ENCODE measurements around the gene CDX1. TPM values are rescaled to one million over a fixed set of nuclear protein-coding genes. Genes with fewer than 3 reads are reported as not detected.

Gene CDX1
- total RNA-seq, 1 experiment from 2014 or later = not detected

DNA sequence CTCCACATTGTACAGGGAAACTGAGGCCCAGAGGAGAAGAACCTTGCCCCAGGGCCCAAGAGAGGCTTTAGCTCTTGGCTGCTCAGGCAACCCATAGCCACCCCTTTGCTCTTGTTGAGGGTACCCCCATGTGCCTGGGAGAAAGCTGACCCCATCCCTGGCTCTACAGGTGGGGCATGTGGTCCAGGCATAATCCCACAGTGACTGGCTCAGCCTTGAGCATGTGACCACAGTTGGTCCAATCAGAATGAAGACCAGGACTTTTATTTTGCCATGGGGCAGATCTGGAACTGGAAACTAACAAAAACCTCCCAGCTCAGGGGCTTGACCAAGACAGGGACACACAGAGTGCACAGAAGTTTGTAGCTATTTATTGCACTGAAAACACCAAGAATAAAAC is 52.6 kb downstream of the CDX1 start:
- H3K4me2 ChIP-seq (ENCODE audit: low read length) = no peak overlapping the region
- TF ChIP-seq EZH2phosphoT487 (IDR thresholded peaks at IDR 0.05; ENCODE audit: borderline replicate concordance, low read length) (no peak), EZH2 (IDR thresholded peaks at IDR 0.05; ENCODE audit: low read length, unreplicated experiment) (no peak)
- TF ChIP-seq, protein P1, sequence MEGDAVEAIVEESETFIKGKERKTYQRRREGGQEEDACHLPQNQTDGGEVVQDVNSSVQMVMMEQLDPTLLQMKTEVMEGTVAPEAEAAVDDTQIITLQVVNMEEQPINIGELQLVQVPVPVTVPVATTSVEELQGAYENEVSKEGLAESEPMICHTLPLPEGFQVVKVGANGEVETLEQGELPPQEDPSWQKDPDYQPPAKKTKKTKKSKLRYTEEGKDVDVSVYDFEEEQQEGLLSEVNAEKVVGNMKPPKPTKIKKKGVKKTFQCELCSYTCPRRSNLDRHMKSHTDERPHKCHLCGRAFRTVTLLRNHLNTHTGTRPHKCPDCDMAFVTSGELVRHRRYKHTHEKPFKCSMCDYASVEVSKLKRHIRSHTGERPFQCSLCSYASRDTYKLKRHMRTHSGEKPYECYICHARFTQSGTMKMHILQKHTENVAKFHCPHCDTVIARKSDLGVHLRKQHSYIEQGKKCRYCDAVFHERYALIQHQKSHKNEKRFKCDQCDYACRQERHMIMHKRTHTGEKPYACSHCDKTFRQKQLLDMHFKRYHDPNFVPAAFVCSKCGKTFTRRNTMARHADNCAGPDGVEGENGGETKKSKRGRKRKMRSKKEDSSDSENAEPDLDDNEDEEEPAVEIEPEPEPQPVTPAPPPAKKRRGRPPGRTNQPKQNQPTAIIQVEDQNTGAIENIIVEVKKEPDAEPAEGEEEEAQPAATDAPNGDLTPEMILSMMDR (conservative IDR thresholded peaks at IDR 0.05; ENCODE audit: low read depth, low read length) = no peak
- BruUV-seq (replicated peaks) = no TSS peak
- CTCF ChIA-PET = interaction anchor here (0.6 kb wide), 3 partner anchors 48 to 89 kb away, joined by 3 to 7 read pairs (median 3); no protein-coding TSS in a partner anchor
- H3K9me3 ChIP-seq (ENCODE audit: low read length) = no peaks in the 10 kb centered on the region
- no peak overlapping the region for H3K9ac ChIP-seq (ENCODE audit: low read length)
- DNase-seq (no peak), ATAC-seq (no peak)
- peaks cover 8% of the 10 kb centered on the region; the same call in 1 of the 2 replicates for H3K4me1 ChIP-seq (ENCODE audit: insufficient read depth, low read length)
- intact Hi-C loops (cut with micrococcal nuclease) = loop anchor here (5.0 kb wide), 1 partner anchor 217 kb away; the partner anchor contains the start of genes HMGXB3 and TIGD6
- H3F3A ChIP-seq (ENCODE audit: low read length, unreplicated experiment) = no peaks in the 10 kb centered on the region
- POLR2A ChIA-PET (ENCODE audit: unreplicated experiment) = interaction anchor here (0.6 kb wide), 1 partner anchor 676 kb away, joined by 5 read pairs; no protein-coding TSS in a partner anchor
- H3K27ac ChIP-seq (ENCODE audit: low read length) = no peak overlapping the region
- no peak overlapping the region for H3K4me3 ChIP-seq (ENCODE audit: low read length)
- no peaks in the 10 kb centered on the region for H4K20me1 ChIP-seq (ENCODE audit: low read length)
- H3K36me3 ChIP-seq (ENCODE audit: low read depth, low read length) = no peaks in the 10 kb centered on the region
- no peaks in the 10 kb centered on the region for H3K79me2 ChIP-seq (ENCODE audit: low read length)
- no peaks in the 10 kb centered on the region for H3K9me2 ChIP-seq (replicated peaks; ENCODE audit: low read length)
- H2AFZ ChIP-seq (ENCODE audit: low read length) = no peak overlapping the region
- H3K27me3 ChIP-seq (ENCODE audit: low read length) = no peaks in the 10 kb centered on the region

GRCh38 chr5:150219861-150220260 is 53.3 kb downstream of the CDX1 start:
- Histone ChIP-seq H3K9ac (ENCODE audit: low read length) (no peak overlapping the region), H3K36me3 (ENCODE audit: low read depth, low read length) (no peaks in the 10 kb centered on the region), H4K20me1 (ENCODE audit: low read length) (no peaks in the 10 kb centered on the region), H3K4me3 (ENCODE audit: low read length) (no peak overlapping the region), H3K27ac (ENCODE audit: low read length) (no peak overlapping the region), H3K4me1 (ENCODE audit: insufficient read depth, low read length) (peaks cover 8% of the 10 kb centered on the region; the same call in 1 of the 2 replicates), H3K79me2 (ENCODE audit: low read length) (no peaks in the 10 kb centered on the region), H3K4me2 (ENCODE audit: low read length) (no peak overlapping the region), H3K27me3 (ENCODE audit: low read length) (no peaks in the 10 kb centered on the region), H3K9me2 (replicated peaks; ENCODE audit: low read length) (no peaks in the 10 kb centered on the region), H2AFZ (ENCODE audit: low read length) (no peak overlapping the region), H3K9me3 (ENCODE audit: low read length) (no peaks in the 10 kb centered on the region), H3F3A (ENCODE audit: low read length, unreplicated experiment) (no peaks in the 10 kb centered on the region)
- DNase-seq = no peak
- TF ChIP-seq EZH2 (IDR thresholded peaks at IDR 0.05; ENCODE audit: low read length, unreplicated experiment) = no peak
- TF ChIP-seq, protein P1 (conservative IDR thresholded peaks at IDR 0.05; ENCODE audit: low read depth, low read length) = no peak
- TF ChIP-seq EZH2phosphoT487 (IDR thresholded peaks at IDR 0.05; ENCODE audit: borderline replicate concordance, low read length) = no peak
- intact Hi-C loops (cut with micrococcal nuclease) = loop anchor here (5.0 kb wide), 1 partner anchor 218 kb away; the partner anchor contains the start of genes HMGXB3 and TIGD6
- BruUV-seq (replicated peaks) = no TSS peak
- ATAC-seq = no peak
- ChIA-PET CTCF (no interaction called here), POLR2A (ENCODE audit: unreplicated experiment) (no interaction called here)

- Histone ChIP-seq H3K36me3 (ENCODE audit: low read depth, low read length) (no peaks in the 10 kb centered on the region), H2AFZ (ENCODE audit: low read length) (no peak overlapping the region), H3K4me1 (ENCODE audit: insufficient read depth, low read length) (no peaks in the 10 kb centered on the region), H3K27ac (ENCODE audit: low read length) (no peak overlapping the region), H3K4me2 (ENCODE audit: low read length) (no peak overlapping the region), H3K9me2 (replicated peaks; ENCODE audit: low read length) (no peaks in the 10 kb centered on the region), H3K79me2 (ENCODE audit: low read length) (no peaks in the 10 kb centered on the region), H4K20me1 (ENCODE audit: low read length) (no peaks in the 10 kb centered on the region), H3K4me3 (ENCODE audit: low read length) (no peak overlapping the region), H3K9me3 (ENCODE audit: low read length) (no peaks in the 10 kb centered on the region), H3K27me3 (ENCODE audit: low read length) (no peaks in the 10 kb centered on the region), H3F3A (ENCODE audit: low read length, unreplicated experiment) (no peaks in the 10 kb centered on the region), H3K9ac (ENCODE audit: low read length) (no peak overlapping the region)
- ATAC-seq (no peak), DNase-seq (no peak)
- no TSS peak for BruUV-seq (replicated peaks)
- POLR2A ChIA-PET (ENCODE audit: unreplicated experiment) = no interaction called here
- TF ChIP-seq EZH2phosphoT487 (IDR thresholded peaks at IDR 0.05; ENCODE audit: borderline replicate concordance, low read length) (no peak), EZH2 (IDR thresholded peaks at IDR 0.05; ENCODE audit: low read length, unreplicated experiment) (no peak)
- TF ChIP-seq, protein P1 (conservative IDR thresholded peaks at IDR 0.05; ENCODE audit: low read depth, low read length) = no peak
- intact Hi-C loops (cut with micrococcal nuclease) = no loop called here
- CTCF ChIA-PET = no interaction called here
Measured at GRCh38 chr5:150221471-150221870, 54.9 kb downstream of the CDX1 start.
